Small intestine (tissue), 7 donors: ENCODE measurements around the gene TNS3. TPM values are rescaled to one million over a fixed set of nuclear protein-coding genes. Genes with fewer than 3 reads are reported as not detected.
"Not testable (repeated sequence)": the region's sequence is repeated elsewhere in the genome, so short reads cannot be mapped to it uniquely, and the experiment has no call there.

Source experiments
- DNase-seq, 2 donors: peaks; one replicate each; pipeline versions ENCODE4 v3.0.0 to v3.0.0-alpha.2; 2013
- FAIRE-seq: peaks from 2 replicates; lab custom pipeline; 2012; peaks lifted over from hg19 to GRCh38; lab: Jason Lieb, UNC
- H3K27ac ChIP-seq, 3 donors: one replicate each; pipeline ENCODE4 v1.5.1; 2013; ENCODE audit warnings: low read length in 2 of 3, mild to moderate bottlenecking in 2 of 3, control low read depth in 1 of 3, inconsistent platforms in 1 of 3, low read depth in 1 of 3, moderate library complexity in 1 of 3
- H3K27me3 ChIP-seq, 3 donors: one replicate each; pipeline ENCODE4 v1.6.1; 2013; ENCODE audit warnings: low read length in 3 of 3, inconsistent platforms in 1 of 3; ENCODE audit not compliant: control insufficient read depth in 3 of 3, insufficient read depth in 3 of 3
- H3K36me3 ChIP-seq, 3 donors: one replicate each; pipeline ENCODE4 v1.6.1; 2013; ENCODE audit warnings: low read length in 3 of 3, inconsistent platforms in 1 of 3, low read depth in 1 of 3, mild to moderate bottlenecking in 1 of 3, moderate library complexity in 1 of 3; ENCODE audit not compliant: control insufficient read depth in 3 of 3, insufficient read depth in 2 of 3
- H3K4me1 ChIP-seq, 3 donors: one replicate each; pipeline ENCODE4 v1.6.1; 2013; ENCODE audit warnings: low read length in 2 of 3, inconsistent platforms in 1 of 3, low read depth in 1 of 3, mild to moderate bottlenecking in 1 of 3, moderate library complexity in 1 of 3; ENCODE audit not compliant: control insufficient read depth in 3 of 3, insufficient read depth in 2 of 3
- H3K4me3 ChIP-seq, 3 donors: one replicate each; pipeline ENCODE4 v1.5.1; 2013; ENCODE audit warnings: low read length in 3 of 3, control low read depth in 1 of 3, inconsistent platforms in 1 of 3, low read depth in 1 of 3, mild to moderate bottlenecking in 1 of 3, moderate library complexity in 1 of 3
- H3K9me3 ChIP-seq, 2 donors: one replicate each; pipeline ENCODE4 v1.6.1; 2013; ENCODE audit warnings: low read depth in 1 of 2, low read length in 1 of 2; ENCODE audit not compliant: control insufficient read depth in 2 of 2, insufficient read depth in 1 of 2
- WGBS, 3 donors: extraction: QIAGEN DNeasy Blood & Tissue Kit; methylation state at CpG; one replicate each; pipeline ENCODE4 v1.1.7; 2013; 5-methylcytosine and 5-hydroxymethylcytosine counted together
- polyA plus RNA-seq, 4 donors: library from polyadenylated mRNA; stranded (reverse) in 3 of 4; unstranded in 1 of 4; fragments of 200-250 nt in 3 of 4; fragments of 120-200 nt in 1 of 4; gene quantifications; one replicate each; pipeline versions ENCODE4 v1.2.1 to v1.2.3, GENCODE V29; 2013
- donor health status: healthy with polysubstance abuse.
- donor health status: control.
- donor health status: control.
- donor health status: Bipolar disorder and iron deficiency.
- donor health status: healthy.

Gene TNS3
- polyA plus RNA-seq, 4 donors = 17.2 to 67.1 (median 27.3) TPM

GRCh38 chr7:47548546-47548945 lies 33.4 kb downstream of the TNS3 start:
- peaks cover 7 to 72% (median 9%) of the 10 kb centered on the region in 3 donors for H3K4me1 ChIP-seq
- peaks cover 0 to 65% (median 0%) of the 10 kb centered on the region in 3 donors for H3K36me3 ChIP-seq
- no peak overlapping the region for H3K4me3 ChIP-seq
- WGBS, 3 donors = 82 to 94% (median 93%) methylated on average over 8 of the region's 8 CpGs
- FAIRE-seq (no peak), DNase-seq (no peak)
- H3K27me3 ChIP-seq = no peaks in the 10 kb centered on the region
- H3K9me3 ChIP-seq = peaks cover 0 to 3% of the 10 kb centered on the region in 2 donors
- H3K27ac ChIP-seq = peak overlapping the region in 1 of 3 donors; percentile 76

- FAIRE-seq = no peak
- H3K4me1 ChIP-seq = peaks cover 3 to 71% (median 7%) of the 10 kb centered on the region in 3 donors
- 16 to 66% (median 53%) methylated on average over 19 of the region's 19 CpGs for WGBS, 3 donors
Observed at GRCh38 chr7:47546733-47547494, 35.0 kb downstream of the TNS3 start.

GRCh38 chr7:47546171-47546570 lies 35.7 kb downstream of the TNS3 start:
- 76 to 91% (median 79%) methylated on average over 14 of the region's 14 CpGs for WGBS, 3 donors

More at GRCh38 chr7:47546733-47547494, 35.0 kb downstream of the TNS3 start:
- Histone ChIP-seq H3K27ac (peak overlapping the region; percentile 74 to 82 (median 76)), H3K4me3 (peak overlapping the region in 2 of 3 donors; percentile 2 to 38), H3K27me3 (no peaks in the 10 kb centered on the region), H3K36me3 (peaks cover 0 to 80% (median 0%) of the 10 kb centered on the region in 3 donors), H3K9me3 (peaks cover 0 to 3% of the 10 kb centered on the region in 2 donors)
- DNase-seq = peak; percentile 94 to 99

GRCh38 chr7:47544416-47544815 lies 37.5 kb downstream of the TNS3 start:
- Histone ChIP-seq H3K27me3 (no peaks in the 10 kb centered on the region), H3K36me3 (peaks cover 0 to 77% (median 0%) of the 10 kb centered on the region in 3 donors), H3K4me3 (no peak overlapping the region), H3K27ac (no peak overlapping the region), H3K4me1 (peaks cover 4 to 75% (median 7%) of the 10 kb centered on the region in 3 donors), H3K9me3 (peaks cover 0 to 1% of the 10 kb centered on the region in 2 donors)
- DNase-seq (no peak), FAIRE-seq (no peak)
- WGBS, 3 donors = 76 to 83% (median 79%) methylated on average over 3 of the region's 3 CpGs

More at GRCh38 chr7:47546171-47546570, 35.7 kb downstream of the TNS3 start:
- Histone ChIP-seq H3K4me1 (peaks cover 0 to 68% (median 7%) of the 10 kb centered on the region in 3 donors), H3K27me3 (no peaks in the 10 kb centered on the region), H3K27ac (peak overlapping the region in 2 of 3 donors; percentile 76 to 82), H3K4me3 (peak overlapping the region in 2 of 3 donors; percentile 2 to 38), H3K36me3 (peaks cover 0 to 83% (median 0%) of the 10 kb centered on the region in 3 donors), H3K9me3 (peaks cover 0 to 3% of the 10 kb centered on the region in 2 donors)
- no peak for FAIRE-seq
- DNase-seq = no peak

GRCh38 chr7:47543714-47544113 lies 38.2 kb downstream of the TNS3 start:
- no peak for DNase-seq

GRCh38 chr7:47543056-47543455 lies 38.9 kb downstream of the TNS3 start:
- FAIRE-seq (no peak), DNase-seq (no peak)
- H3K4me3 ChIP-seq = no peak overlapping the region
- peaks cover 7 to 79% (median 9%) of the 10 kb centered on the region in 3 donors for H3K4me1 ChIP-seq
- WGBS, 3 donors = 93 to 95% (median 94%) methylated on average over 4 of the region's 4 CpGs
- no peaks in the 10 kb centered on the region for H3K9me3 ChIP-seq
- H3K36me3 ChIP-seq = peaks cover 0 to 72% (median 0%) of the 10 kb centered on the region in 3 donors
- peak overlapping the region in 1 of 3 donors; percentile 88 for H3K27ac ChIP-seq
- no peaks in the 10 kb centered on the region for H3K27me3 ChIP-seq

More at GRCh38 chr7:47543714-47544113, 38.2 kb downstream of the TNS3 start:
- Histone ChIP-seq H3K27me3 (no peaks in the 10 kb centered on the region), H3K36me3 (peaks cover 0 to 73% (median 0%) of the 10 kb centered on the region in 3 donors), H3K27ac (peak overlapping the region in 1 of 3 donors; percentile 88), H3K9me3 (no peaks in the 10 kb centered on the region), H3K4me3 (no peak overlapping the region), H3K4me1 (peaks cover 6 to 79% (median 7%) of the 10 kb centered on the region in 3 donors)
- FAIRE-seq = no peak
- WGBS, 3 donors = 60 to 71% (median 70%) methylated on average over 6 of the region's 6 CpGs

GRCh38 chr7:47542051-47542450 lies 39.9 kb downstream of the TNS3 start:
- WGBS, 3 donors = 91 to 99% (median 94%) methylated on average over 3 of the region's 3 CpGs
- H3K4me1 ChIP-seq = peaks cover 5 to 71% (median 12%) of the 10 kb centered on the region in 3 donors

GRCh38 chr7:47541485-47541884 lies 40.4 kb downstream of the TNS3 start:
- H3K27me3 ChIP-seq, DNase-seq, H3K9me3 ChIP-seq, FAIRE-seq: not testable (repeated sequence)
- Histone ChIP-seq H3K36me3 (peaks cover 0 to 60% (median 0%) of the 10 kb centered on the region in 3 donors), H3K27ac (peak overlapping the region in 1 of 3 donors; percentile 88), H3K4me1 (peaks cover 5 to 68% (median 12%) of the 10 kb centered on the region in 3 donors), H3K4me3 (peak overlapping the region in 1 of 3 donors; percentile 46)
- WGBS, 3 donors = 93 to 98% (median 93%) methylated on average over 9 of the region's 9 CpGs

More at GRCh38 chr7:47542051-47542450, 39.9 kb downstream of the TNS3 start:
- DNase-seq = no peak
- FAIRE-seq = no peak
- Histone ChIP-seq H3K4me3 (no peak overlapping the region), H3K27me3 (no peaks in the 10 kb centered on the region), H3K9me3 (no peaks in the 10 kb centered on the region), H3K27ac (peak overlapping the region in 1 of 3 donors; percentile 88), H3K36me3 (peaks cover 0 to 65% (median 0%) of the 10 kb centered on the region in 3 donors)
